Stimulated activated naive CD4-positive, alpha-beta T cell treated with Interleukin-2 at 50 U/mL for 16 hours (primary cell): ENCODE results near the gene KRAS.

ENCODE experiments used
- DNase-seq: peaks from one replicate; lab custom pipeline; 2025; lab: John Stamatoyannopoulos, UW

KRAS gene

DNA sequence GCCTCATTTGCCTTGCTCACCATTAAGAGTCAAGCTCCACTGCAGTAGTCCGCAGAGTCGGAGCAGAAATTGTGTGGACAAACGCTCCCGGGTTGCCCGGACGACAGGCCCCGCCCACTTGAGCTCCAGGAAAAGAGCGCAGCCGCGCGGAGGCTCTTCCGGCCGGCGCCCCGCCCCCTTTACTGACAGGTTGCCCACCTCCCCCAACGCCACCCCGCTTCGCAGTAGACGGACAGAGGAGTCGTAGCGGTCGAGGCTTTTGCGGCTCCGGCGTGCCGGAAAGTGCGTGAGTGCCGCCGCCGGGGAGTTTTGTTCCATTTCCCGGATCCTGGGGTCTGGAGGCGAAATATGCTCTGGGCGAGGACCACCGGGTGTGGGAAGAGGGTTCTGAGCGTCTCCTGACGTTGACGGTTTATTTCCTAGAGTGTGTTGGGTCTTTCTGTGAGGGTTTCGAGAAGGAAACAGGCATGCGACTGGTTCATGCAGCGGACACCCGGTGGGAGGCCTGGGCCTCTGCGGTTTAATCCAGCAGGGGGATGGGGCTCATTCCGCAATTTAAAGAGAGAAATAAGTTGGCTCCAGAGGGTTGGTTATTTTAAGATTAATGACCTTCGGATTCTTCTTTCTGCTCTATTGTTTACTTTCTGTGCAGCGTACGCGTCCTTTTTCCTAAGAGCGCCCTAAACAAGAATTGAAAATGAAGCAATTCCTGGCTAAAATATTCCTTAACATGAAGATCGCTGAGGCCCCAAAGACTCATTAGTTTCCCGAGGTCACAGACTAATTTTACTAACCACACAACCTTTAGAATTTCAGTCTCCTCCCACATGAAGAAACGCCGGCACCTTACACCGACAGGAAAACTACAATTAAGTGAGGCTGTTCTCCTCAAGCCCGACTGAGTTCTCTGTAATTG, 55.4 kb downstream of the KRAS start, which contains the start of the genes DNAI7 and ETFRF1:
DNAI7 (minus strand) TSS at position 105 of the 916 bp plus-strand sequence; CDS start at position 23, 82 bp downstream.
ETFRF1 (plus strand) TSS at position 182 of the 916 bp plus-strand sequence. CDS start 8,720 bp downstream, outside the sequence.
- peak; percentile 94 for DNase-seq

DNA sequence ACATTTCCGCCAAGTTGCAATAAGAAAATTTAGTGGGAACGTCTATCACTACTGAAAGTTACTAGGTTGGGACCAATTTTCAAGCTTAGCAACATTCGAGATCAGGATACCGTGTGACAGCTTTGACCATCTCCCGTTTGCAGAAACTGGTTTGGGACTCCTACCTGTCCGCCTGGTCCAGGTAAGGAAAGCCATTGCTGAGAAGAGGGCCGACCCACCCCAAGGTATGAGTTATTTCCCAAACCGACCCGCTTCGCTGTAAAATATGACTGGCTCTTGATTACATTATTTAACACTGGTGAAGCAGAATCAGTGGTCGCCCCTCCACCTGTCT, 56.0 kb downstream of the KRAS start:
- no peak for DNase-seq

GRCh38 chr12:25194214-25194613, 56.5 kb downstream of the KRAS start:
- no peak for DNase-seq

- no peak for DNase-seq
Measured at GRCh38 chr12:25190793-25191192, 59.9 kb downstream of the KRAS start.

DNA sequence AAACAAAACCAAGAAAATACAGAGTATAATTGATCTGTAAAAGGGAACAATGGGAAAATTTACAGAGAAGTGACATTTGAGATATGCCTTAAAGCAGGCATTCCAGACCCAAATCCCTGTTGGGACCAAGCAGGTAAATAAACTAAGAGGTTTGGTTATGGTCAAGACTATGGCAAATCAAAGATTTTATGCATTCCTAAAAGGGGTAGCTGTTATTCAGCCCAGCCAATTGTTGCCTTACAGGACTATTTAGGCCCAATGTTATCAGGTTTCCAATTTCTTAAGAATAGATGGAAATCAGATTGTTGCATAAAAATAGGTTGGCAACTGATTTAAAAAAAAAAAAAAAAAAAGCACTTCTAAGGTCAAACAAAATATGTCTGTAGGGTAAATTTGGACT, 61.1 kb downstream of the KRAS start:
- DNase-seq: no peak

DNA sequence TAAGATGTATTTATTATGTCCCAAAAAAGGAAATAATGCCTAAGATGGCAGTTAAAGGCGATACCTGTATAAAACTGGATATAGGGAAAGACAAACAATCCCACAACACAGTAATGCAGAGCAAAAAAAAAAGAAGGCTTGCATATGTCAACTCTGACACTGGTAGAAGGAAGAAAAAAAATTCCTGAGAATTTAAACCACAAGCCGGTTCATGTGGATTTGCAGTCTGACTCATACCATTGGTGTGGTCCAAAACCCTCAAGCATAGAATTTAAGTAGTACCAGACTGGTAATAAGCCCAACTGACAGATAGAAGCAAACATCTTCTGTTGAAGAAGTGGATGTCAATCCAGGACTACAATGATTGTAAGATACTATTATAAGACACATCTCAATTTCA, 62.9 kb downstream of the KRAS start:
- DNase-seq: no peak

DNA sequence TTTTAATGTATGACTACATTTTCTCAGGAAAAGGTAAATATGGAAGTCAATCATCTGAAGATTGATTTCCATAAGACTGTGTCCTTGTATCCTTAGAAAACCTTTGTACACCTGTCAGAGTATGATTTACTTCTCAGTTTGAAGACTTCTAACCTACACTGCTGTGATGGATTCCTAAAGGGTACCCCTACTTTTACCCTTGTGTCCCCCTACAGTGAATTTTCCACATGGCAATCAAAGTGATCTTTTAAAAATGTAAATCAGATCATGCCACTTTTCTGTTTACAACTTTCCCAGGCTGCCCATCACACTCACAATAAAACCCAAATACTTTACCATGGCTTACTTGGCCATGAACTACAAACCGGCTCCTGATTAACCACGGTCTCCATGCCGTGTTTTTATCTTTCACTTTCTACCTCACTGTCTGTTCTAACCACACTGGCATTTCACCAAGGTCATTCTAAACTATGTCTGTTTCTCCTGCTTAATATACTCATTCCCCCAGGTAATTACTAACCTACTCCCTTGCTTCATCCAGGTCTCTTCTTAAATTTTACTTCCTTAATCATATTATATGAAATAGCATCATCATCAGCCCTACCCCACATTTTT, 63.8 kb downstream of the KRAS start:
- DNase-seq: no peak

GRCh38 chr12:25186038-25186787, 64.5 kb downstream of the KRAS start:
- no peak for DNase-seq

- DNase-seq: no peak
Measured at GRCh38 chr12:25184132-25184531, 66.6 kb downstream of the KRAS start.

DNA sequence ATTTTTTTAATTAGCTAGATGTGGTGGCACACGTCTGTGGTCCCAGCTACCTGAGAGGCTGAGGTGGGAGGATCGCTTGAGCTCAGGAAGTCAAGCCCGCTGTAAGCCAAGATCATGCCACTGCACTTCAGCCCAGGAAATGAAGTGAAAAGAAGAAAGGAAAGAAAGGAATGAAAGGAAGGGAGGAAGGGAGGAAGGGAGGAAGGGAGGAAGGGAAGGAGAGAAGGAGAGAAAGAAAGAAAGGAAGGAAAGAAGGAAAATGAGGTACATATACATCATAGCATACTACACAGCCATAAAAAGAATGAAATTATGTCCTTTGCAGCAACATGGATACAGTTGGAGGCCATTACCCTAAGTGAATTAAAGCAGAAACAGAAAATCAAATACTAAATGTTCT, 68.0 kb downstream of the KRAS start:
- DNase-seq: no peak

DNA sequence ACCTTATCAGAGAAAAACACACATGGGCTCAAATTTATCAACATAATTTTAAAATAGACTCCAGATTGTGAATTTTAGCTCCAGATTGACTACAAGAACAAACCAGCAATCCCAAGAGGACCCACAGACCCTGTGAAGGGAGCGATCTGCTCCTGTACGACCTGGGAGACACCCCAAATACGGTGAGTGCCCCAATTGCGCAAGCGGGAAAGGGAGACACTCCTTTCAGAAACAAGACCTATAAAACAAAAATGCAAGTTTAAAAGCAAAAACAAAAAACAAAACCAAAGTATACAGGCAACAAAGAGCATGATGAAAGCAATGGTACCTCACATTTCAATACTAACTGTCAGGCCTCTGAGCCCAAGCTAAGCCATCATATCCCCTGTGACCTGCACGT, 87.9 kb downstream of the KRAS start:
- no peak for DNase-seq

- no peak for DNase-seq
Measured at GRCh38 chr12:25156061-25156460, 94.7 kb downstream of the KRAS start.

- DNase-seq: no peak
Measured at GRCh38 chr12:25155022-25155576, 95.6 kb downstream of the KRAS start.
